ENCODE results near the gene LHFPL3.

LHFPL3 gene

DNA sequence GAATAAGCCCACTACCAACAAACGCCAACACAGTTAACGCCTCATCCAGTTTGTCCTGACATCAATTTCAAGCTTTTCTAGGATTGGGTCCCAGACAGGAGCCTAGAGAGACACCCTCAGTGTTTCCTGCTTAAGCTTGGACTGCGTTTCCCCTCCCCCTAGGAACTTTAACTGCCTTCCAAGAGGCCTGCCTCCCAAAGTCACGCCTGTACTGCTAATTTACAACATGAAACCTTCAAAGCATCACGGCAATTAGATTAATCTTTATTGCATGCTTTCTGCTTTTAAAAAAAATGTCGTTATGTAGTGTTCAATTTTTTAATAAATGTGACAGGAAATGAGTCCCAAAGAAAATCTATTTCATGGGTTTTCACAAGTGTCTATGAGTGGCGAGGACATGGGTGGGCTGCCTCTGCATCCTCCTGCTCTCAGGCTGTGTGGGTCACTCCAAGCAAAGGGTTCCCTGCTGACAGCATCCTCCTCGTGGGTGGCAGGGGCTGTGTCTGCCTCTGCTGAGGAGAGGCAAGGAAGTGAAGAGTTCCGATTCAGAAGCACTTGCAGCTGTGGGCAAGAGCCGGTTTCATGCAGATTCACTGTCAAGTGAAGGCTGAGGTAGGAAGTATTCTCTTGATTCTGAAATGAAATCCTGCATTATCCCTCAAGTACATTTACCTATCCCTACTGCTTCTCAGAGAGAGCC is 492.6 kb downstream of the LHFPL3 start:
- Histone ChIP-seq H3F3A (ENCODE audit: control insufficient read depth, insufficient read depth) (no peaks in the 10 kb centered on the region), H3K4me3 (ENCODE audit: low read length) (no peak overlapping the region), H3K27ac (ENCODE audit: low read depth, low read length) (no peak overlapping the region), H3K9me3 (ENCODE audit: control insufficient read depth, insufficient read depth, low read length) (no peaks in the 10 kb centered on the region), H3K36me3 (ENCODE audit: control insufficient read depth, low read length) (no peaks in the 10 kb centered on the region), H4K20me1 (ENCODE audit: control insufficient read depth, insufficient read depth, low read depth, low read length) (no peaks in the 10 kb centered on the region), H3K9me2 (replicated peaks; ENCODE audit: control insufficient read depth, low read length) (no peaks in the 10 kb centered on the region), H3K79me2 (ENCODE audit: control insufficient read depth, low read length) (no peaks in the 10 kb centered on the region), H3K4me2 (ENCODE audit: low read length) (no peak overlapping the region), H3K4me1 (ENCODE audit: control insufficient read depth, low read length) (no peaks in the 10 kb centered on the region), H3K27me3 (ENCODE audit: control insufficient read depth, low read length) (peaks cover 3% of the 10 kb centered on the region; the same call in 1 of the 2 replicates)
- TF ChIP-seq, protein P1, sequence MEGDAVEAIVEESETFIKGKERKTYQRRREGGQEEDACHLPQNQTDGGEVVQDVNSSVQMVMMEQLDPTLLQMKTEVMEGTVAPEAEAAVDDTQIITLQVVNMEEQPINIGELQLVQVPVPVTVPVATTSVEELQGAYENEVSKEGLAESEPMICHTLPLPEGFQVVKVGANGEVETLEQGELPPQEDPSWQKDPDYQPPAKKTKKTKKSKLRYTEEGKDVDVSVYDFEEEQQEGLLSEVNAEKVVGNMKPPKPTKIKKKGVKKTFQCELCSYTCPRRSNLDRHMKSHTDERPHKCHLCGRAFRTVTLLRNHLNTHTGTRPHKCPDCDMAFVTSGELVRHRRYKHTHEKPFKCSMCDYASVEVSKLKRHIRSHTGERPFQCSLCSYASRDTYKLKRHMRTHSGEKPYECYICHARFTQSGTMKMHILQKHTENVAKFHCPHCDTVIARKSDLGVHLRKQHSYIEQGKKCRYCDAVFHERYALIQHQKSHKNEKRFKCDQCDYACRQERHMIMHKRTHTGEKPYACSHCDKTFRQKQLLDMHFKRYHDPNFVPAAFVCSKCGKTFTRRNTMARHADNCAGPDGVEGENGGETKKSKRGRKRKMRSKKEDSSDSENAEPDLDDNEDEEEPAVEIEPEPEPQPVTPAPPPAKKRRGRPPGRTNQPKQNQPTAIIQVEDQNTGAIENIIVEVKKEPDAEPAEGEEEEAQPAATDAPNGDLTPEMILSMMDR (IDR thresholded peaks at IDR 0.05; ENCODE audit: low read depth, low read length, poor library complexity, severe bottlenecking) = no peak
- no peak for TF ChIP-seq EZH2phosphoT487 (IDR thresholded peaks at IDR 0.05; ENCODE audit: borderline replicate concordance, low read length)

DNA sequence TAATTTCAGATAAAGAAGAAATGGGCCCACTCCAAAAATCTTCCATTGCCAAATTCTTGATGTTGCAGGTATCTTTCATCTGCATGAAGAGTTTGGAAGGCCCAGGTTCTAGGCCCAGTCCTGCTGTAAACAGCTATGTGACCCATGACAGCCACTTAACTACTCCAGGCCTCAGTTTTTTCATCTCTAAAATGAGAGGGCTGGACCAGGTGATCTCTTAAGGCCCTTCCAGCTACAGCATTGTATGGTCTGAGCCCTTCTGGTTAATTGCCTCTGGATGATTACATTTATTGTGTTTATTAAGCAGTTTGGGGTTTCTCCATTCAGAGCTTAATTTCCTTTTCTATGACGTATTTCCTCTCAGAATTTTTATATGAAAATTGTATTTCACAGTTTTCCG is 494.8 kb downstream of the LHFPL3 start:
- H3K4me1 ChIP-seq (ENCODE audit: control insufficient read depth, low read length) = no peaks in the 10 kb centered on the region
- no peak overlapping the region for H3K27ac ChIP-seq (ENCODE audit: low read depth, low read length)
- H3F3A ChIP-seq (ENCODE audit: control insufficient read depth, insufficient read depth) = no peaks in the 10 kb centered on the region
- H3K9me2 ChIP-seq (replicated peaks; ENCODE audit: control insufficient read depth, low read length) = no peaks in the 10 kb centered on the region
- H3K36me3 ChIP-seq (ENCODE audit: control insufficient read depth, low read length) = no peaks in the 10 kb centered on the region
- H3K27me3 ChIP-seq (ENCODE audit: control insufficient read depth, low read length) = no peaks in the 10 kb centered on the region; the same call in 1 of the 2 replicates
- H3K4me3 ChIP-seq (ENCODE audit: low read length) = no peak overlapping the region
- no peaks in the 10 kb centered on the region for H4K20me1 ChIP-seq (ENCODE audit: control insufficient read depth, insufficient read depth, low read depth, low read length)
- TF ChIP-seq, protein P1 (IDR thresholded peaks at IDR 0.05; ENCODE audit: low read depth, low read length, poor library complexity, severe bottlenecking) = no peak
- no peak for TF ChIP-seq EZH2phosphoT487 (IDR thresholded peaks at IDR 0.05; ENCODE audit: borderline replicate concordance, low read length)
- no peak overlapping the region for H3K4me2 ChIP-seq (ENCODE audit: low read length)
- H3K9me3 ChIP-seq (ENCODE audit: control insufficient read depth, insufficient read depth, low read length) = no peaks in the 10 kb centered on the region
- H3K79me2 ChIP-seq (ENCODE audit: control insufficient read depth, low read length) = no peaks in the 10 kb centered on the region

DNA sequence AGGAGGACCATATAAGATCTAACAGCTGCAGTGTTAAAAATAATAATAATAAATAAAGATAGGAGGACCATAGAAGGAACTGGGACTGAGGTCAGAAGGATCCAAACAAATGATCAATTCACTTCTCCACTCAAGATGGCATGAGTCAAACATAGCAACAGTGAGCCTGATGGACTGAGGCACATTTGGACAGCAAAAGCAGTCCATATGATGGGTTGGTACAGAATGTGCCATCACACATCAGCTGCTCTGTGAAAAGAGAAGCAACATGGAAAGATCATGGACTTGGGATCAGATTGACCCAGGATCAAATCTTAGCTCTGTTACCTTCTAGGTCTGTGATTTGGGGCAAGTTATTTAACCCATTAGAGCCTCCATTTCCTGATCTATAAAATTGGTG is 496.7 kb downstream of the LHFPL3 start:
- Histone ChIP-seq H3K27ac (ENCODE audit: low read depth, low read length) (no peak overlapping the region), H3K79me2 (ENCODE audit: control insufficient read depth, low read length) (no peaks in the 10 kb centered on the region), H3K4me3 (ENCODE audit: low read length) (no peak overlapping the region), H3K9me3 (ENCODE audit: control insufficient read depth, insufficient read depth, low read length) (no peaks in the 10 kb centered on the region), H3K36me3 (ENCODE audit: control insufficient read depth, low read length) (no peaks in the 10 kb centered on the region), H4K20me1 (ENCODE audit: control insufficient read depth, insufficient read depth, low read depth, low read length) (no peaks in the 10 kb centered on the region), H3K27me3 (ENCODE audit: control insufficient read depth, low read length) (no peaks in the 10 kb centered on the region; the same call in 1 of the 2 replicates), H3K4me1 (ENCODE audit: control insufficient read depth, low read length) (no peaks in the 10 kb centered on the region), H3K4me2 (ENCODE audit: low read length) (no peak overlapping the region), H3F3A (ENCODE audit: control insufficient read depth, insufficient read depth) (no peaks in the 10 kb centered on the region), H3K9me2 (replicated peaks; ENCODE audit: control insufficient read depth, low read length) (no peaks in the 10 kb centered on the region)
- TF ChIP-seq, protein P1 (IDR thresholded peaks at IDR 0.05; ENCODE audit: low read depth, low read length, poor library complexity, severe bottlenecking) = no peak
- no peak for TF ChIP-seq EZH2phosphoT487 (IDR thresholded peaks at IDR 0.05; ENCODE audit: borderline replicate concordance, low read length)
